Naive thymus-derived CD4-positive, alpha-beta T cell (primary cell): ENCODE data around the gene PDE4D. TPM values are rescaled to one million over a fixed set of nuclear protein-coding genes. Genes with fewer than 3 reads are reported as not detected.
A peak's percentile ranks its signal among the peaks of the same experiment; 100 is the strongest.

Experiments used
- ATAC-seq: fragments of 150-1000 bp; cut with Tn5 transposase; 2 replicates; pipeline ENCODE4 v1.10.0; 2021; ENCODE audit warnings: mild to moderate bottlenecking, moderate library complexity
- CTCF ChIA-PET: fragments of 350-600 bp; sonication (Branson Sonifier 250); formaldehyde crosslinking; loops from one replicate; lab custom pipeline; 2021; ENCODE audit warnings: antibody characterized with exemption; lab: Charles Lee
- POLR2A ChIA-PET: fragments of 350-600 bp; sonication (Branson Sonifier 250); formaldehyde crosslinking; loops from one replicate; lab custom pipeline; 2021; ENCODE audit warnings: antibody characterized with exemption, inconsistent platforms; lab: Charles Lee
- DNase-seq, 9 donors: peaks; one replicate each; pipeline versions ENCODE4 v3.0.0 to v3.0.0-alpha.2; 2020 to 2022; ENCODE audit warnings: mixed read lengths in 1 of 9
- H3K27ac ChIP-seq: one replicate; pipeline ENCODE4 v1.7.0; 2013; ENCODE audit warnings: mild to moderate bottlenecking, low read depth, low read length, moderate library complexity
- H3K27me3 ChIP-seq, 2 donors: one replicate each; pipeline ENCODE4 v1.7.0; 2013; ENCODE audit warnings: low read length in 2 of 2, mild to moderate bottlenecking in 2 of 2, moderate library complexity in 2 of 2; ENCODE audit not compliant: control insufficient read depth in 2 of 2, insufficient read depth in 2 of 2
- H3K36me3 ChIP-seq, 3 experiments: 1 replicate in 2 of 3; 2 replicates in 1 of 3; pipeline ENCODE4 v1.7.0; 2013; ENCODE audit warnings: low read length in 3 of 3, mild to moderate bottlenecking in 3 of 3, moderate library complexity in 1 of 3; ENCODE audit not compliant: insufficient read depth in 3 of 3, control insufficient read depth in 2 of 3
- H3K4me1 ChIP-seq, 2 donors: one replicate each; pipeline ENCODE4 v1.7.0; 2013; ENCODE audit warnings: low read length in 2 of 2, mild to moderate bottlenecking in 2 of 2, moderate library complexity in 1 of 2; ENCODE audit not compliant: control insufficient read depth in 2 of 2, insufficient read depth in 2 of 2
- H3K4me3 ChIP-seq: 2 replicates; pipeline ENCODE4 v1.7.0; 2013; ENCODE audit warnings: mild to moderate bottlenecking, low read length
- H3K9me3 ChIP-seq, 3 experiments: 1 replicate in 2 of 3; 2 replicates in 1 of 3; pipeline ENCODE4 v1.7.0; 2013; ENCODE audit warnings: low read length in 3 of 3; ENCODE audit not compliant: control insufficient read depth in 2 of 3
- H3K27ac Mint-ChIP-seq, 9 donors: one replicate each; pipeline ENCODE4 v1.8.0; 2020 to 2022; ENCODE audit warnings: mixed read lengths in 9 of 9, mild to moderate bottlenecking in 8 of 9, moderate library complexity in 5 of 9, inconsistent platforms in 2 of 9
- H3K27me3 Mint-ChIP-seq, 5 donors: one replicate each; pipeline ENCODE4 v1.8.0; 2021 to 2022; ENCODE audit warnings: mixed read lengths in 5 of 5, mild to moderate bottlenecking in 1 of 5
- H3K36me3 Mint-ChIP-seq, 5 donors: one replicate each; pipeline ENCODE4 v1.8.0; 2020 to 2022; ENCODE audit warnings: mixed read lengths in 5 of 5, mild to moderate bottlenecking in 3 of 5, inconsistent platforms in 1 of 5
- H3K4me1 Mint-ChIP-seq, 7 donors: one replicate each; pipeline ENCODE4 v1.8.0; 2020 to 2022; ENCODE audit warnings: mixed read lengths in 7 of 7, mild to moderate bottlenecking in 3 of 7, inconsistent platforms in 1 of 7
- H3K4me3 Mint-ChIP-seq, 10 donors: one replicate each; pipeline ENCODE4 v1.8.0; 2020 to 2022; ENCODE audit warnings: mild to moderate bottlenecking in 10 of 10, mixed read lengths in 10 of 10, moderate library complexity in 6 of 10, inconsistent platforms in 2 of 10
- H3K9me3 Mint-ChIP-seq, 11 donors: one replicate each; pipeline ENCODE4 v1.8.0; 2020 to 2022; ENCODE audit warnings: mixed read lengths in 11 of 11, mild to moderate bottlenecking in 4 of 11, inconsistent platforms in 1 of 11, moderate library complexity in 1 of 11
- intact Hi-C, 2 donors: fragments of 100-400 bp; cut with micrococcal nuclease; formaldehyde crosslinking; loops; one replicate each; pipeline ENCODE4 v1.15.1; 2023
- polyA plus RNA-seq, 2 donors: library from polyadenylated mRNA; unstranded; fragments of 300-500 nt; fragmentation: Illumina TruSeq; gene quantifications; one replicate each; pipeline ENCODE4 v1.2.3, GENCODE V29; 2021
- total RNA-seq, 6 experiments: library from RNA in 5 of 6; stranded (reverse) in 5 of 6; gene quantifications; 1 replicate in 5 of 6; 2 replicates in 1 of 6; pipeline ENCODE4 v1.2.3 and lab custom pipeline; 2021 to 2026

The PDE4D gene
- total and polyA plus RNA-seq, 7 experiments from 2014 or later, result 4.9 to 102 (median 38.8) TPM

GRCh38 chr5:59769832-59770231, 123.7 kb downstream of the PDE4D start:
- peaks cover 0 to 24% (median 9%) of the 10 kb centered on the region in 7 donors for H3K4me1 Mint-ChIP-seq
- CTCF ChIA-PET, result interaction anchor here (1.1 kb wide), 1 partner anchor 13 kb away, joined by 3 read pairs; no protein-coding TSS in a partner anchor
- intact Hi-C loops, result loop anchor here in 1 of 2 donors (2.0 kb wide), 1 partner anchor 21 kb away; no protein-coding TSS in a partner anchor

GRCh38 chr5:59769041-59769360, 124.5 kb downstream of the PDE4D start:
- POLR2A ChIA-PET, result no interaction called here
- intact Hi-C loops, result loop anchor here in 1 of 2 donors (2.0 kb wide), 1 partner anchor 22 kb away; no protein-coding TSS in a partner anchor
- H3K27ac ChIP-seq, result no peak overlapping the region
- peaks cover 0 to 3% of the 10 kb centered on the region in 2 donors for H3K27me3 ChIP-seq
- CTCF ChIA-PET, result interaction anchor here (1.1 kb wide), 1 partner anchor 12 kb away, joined by 3 read pairs; no protein-coding TSS in a partner anchor
- Mint-ChIP-seq H3K27me3 (peaks cover 34 to 61% (median 35%) of the 10 kb centered on the region in 5 donors), H3K4me3 (peak overlapping the region in 8 of 10 donors; percentile 15 to 85 (median 72)), H3K4me1 (peaks cover 0 to 24% (median 9%) of the 10 kb centered on the region in 7 donors), H3K36me3 (no peaks in the 10 kb centered on the region), H3K9me3 (peaks cover 0 to 3% (median 0%) of the 10 kb centered on the region in 11 donors), H3K27ac (no peak overlapping the region)
- peaks cover 0 to 3% of the 10 kb centered on the region in 2 donors for H3K4me1 ChIP-seq
- DNase-seq, result no peak
- no peak for ATAC-seq
- H3K4me3 ChIP-seq, result no peak overlapping the region
- no peaks in the 10 kb centered on the region for H3K36me3 ChIP-seq
- no peaks in the 10 kb centered on the region for H3K9me3 ChIP-seq

More at GRCh38 chr5:59769832-59770231, 123.7 kb downstream of the PDE4D start:
- POLR2A ChIA-PET, result no interaction called here
- Mint-ChIP-seq H3K36me3 (no peaks in the 10 kb centered on the region), H3K27me3 (peaks cover 34 to 61% (median 35%) of the 10 kb centered on the region in 5 donors), H3K9me3 (peaks cover 0 to 3% (median 0%) of the 10 kb centered on the region in 11 donors), H3K4me3 (no peak overlapping the region), H3K27ac (no peak overlapping the region)
- no peak for ATAC-seq
- peaks cover 0 to 3% of the 10 kb centered on the region in 2 donors for H3K27me3 ChIP-seq
- DNase-seq, result no peak
- no peaks in the 10 kb centered on the region for H3K36me3 ChIP-seq
- H3K9me3 ChIP-seq, result no peaks in the 10 kb centered on the region
- H3K27ac ChIP-seq, result no peak overlapping the region
- H3K4me3 ChIP-seq, result no peak overlapping the region
- peaks cover 0 to 3% of the 10 kb centered on the region in 2 donors for H3K4me1 ChIP-seq

- Mint-ChIP-seq H3K4me1 (peaks cover 0 to 24% (median 9%) of the 10 kb centered on the region in 7 donors), H3K36me3 (no peaks in the 10 kb centered on the region), H3K27me3 (peaks cover 34 to 59% (median 35%) of the 10 kb centered on the region in 5 donors), H3K4me3 (peak overlapping the region; percentile 39 to 85 (median 72)), H3K9me3 (peaks cover 0 to 3% (median 0%) of the 10 kb centered on the region in 11 donors), H3K27ac (peak overlapping the region in 3 of 9 donors; percentile 36 to 51 (median 46))
- no peaks in the 10 kb centered on the region for H3K36me3 ChIP-seq
- H3K4me1 ChIP-seq, result peaks cover 0 to 3% of the 10 kb centered on the region in 2 donors
- POLR2A ChIA-PET, result no interaction called here
- peak; percentile 61 for ATAC-seq
- peak in 3 of 9 donors; percentile 5 to 17 (median 16) for DNase-seq
- H3K27me3 ChIP-seq, result peaks cover 0 to 3% of the 10 kb centered on the region in 2 donors
- CTCF ChIA-PET, result interaction anchor here (1.1 kb wide), 1 partner anchor 11 kb away, joined by 3 read pairs; no protein-coding TSS in a partner anchor
- intact Hi-C loops, result loop anchor here in 1 of 2 donors (2.0 kb wide), 1 partner anchor 22 kb away; no protein-coding TSS in a partner anchor
- H3K27ac ChIP-seq, result peak overlapping the region; percentile 12
- H3K4me3 ChIP-seq, result peak overlapping the region; percentile 29
- no peaks in the 10 kb centered on the region for H3K9me3 ChIP-seq
Observed at GRCh38 chr5:59768152-59769040, 125.1 kb downstream of the PDE4D start.

GRCh38 chr5:59767681-59768151, 125.8 kb downstream of the PDE4D start:
- Histone ChIP-seq H3K27me3 (peaks cover 0 to 3% of the 10 kb centered on the region in 2 donors), H3K4me1 (peaks cover 0 to 3% of the 10 kb centered on the region in 2 donors), H3K36me3 (no peaks in the 10 kb centered on the region), H3K4me3 (no peak overlapping the region), H3K27ac (peak overlapping the region; percentile 12), H3K9me3 (no peaks in the 10 kb centered on the region)
- Mint-ChIP-seq H3K9me3 (peaks cover 0 to 3% (median 0%) of the 10 kb centered on the region in 11 donors), H3K4me3 (peak overlapping the region; percentile 39 to 85 (median 72)), H3K27ac (peak overlapping the region in 2 of 9 donors; percentile 46 to 51), H3K36me3 (no peaks in the 10 kb centered on the region), H3K27me3 (peaks cover 34 to 55% (median 35%) of the 10 kb centered on the region in 5 donors), H3K4me1 (peaks cover 0 to 24% (median 9%) of the 10 kb centered on the region in 7 donors)
- POLR2A ChIA-PET, result no interaction called here
- CTCF ChIA-PET, result no interaction called here
- DNase-seq (no peak), ATAC-seq (no peak)
- intact Hi-C loops, result loop anchor here in 1 of 2 donors (2.0 kb wide), 1 partner anchor 23 kb away; no protein-coding TSS in a partner anchor

GRCh38 chr5:59767211-59767605, 126.3 kb downstream of the PDE4D start:
- Histone ChIP-seq H3K27me3 (peaks cover 0 to 3% of the 10 kb centered on the region in 2 donors), H3K27ac (no peak overlapping the region), H3K4me1 (peaks cover 0 to 3% of the 10 kb centered on the region in 2 donors), H3K9me3 (no peaks in the 10 kb centered on the region), H3K36me3 (no peaks in the 10 kb centered on the region), H3K4me3 (no peak overlapping the region)
- POLR2A ChIA-PET, result no interaction called here
- Mint-ChIP-seq H3K27me3 (peaks cover 34 to 54% (median 35%) of the 10 kb centered on the region in 5 donors), H3K4me1 (peaks cover 0 to 24% (median 9%) of the 10 kb centered on the region in 7 donors), H3K27ac (no peak overlapping the region), H3K9me3 (peaks cover 0 to 3% (median 0%) of the 10 kb centered on the region in 11 donors), H3K4me3 (peak overlapping the region in 5 of 10 donors; percentile 72 to 85 (median 74)), H3K36me3 (no peaks in the 10 kb centered on the region)
- ATAC-seq (no peak), DNase-seq (no peak)
- CTCF ChIA-PET, result no interaction called here
- intact Hi-C loops, result no loop called here

GRCh38 chr5:59766427-59767210, 126.9 kb downstream of the PDE4D start:
- intact Hi-C loops, result no loop called here
- H3K27ac ChIP-seq, result no peak overlapping the region
- DNase-seq, result no peak
- Mint-ChIP-seq H3K9me3 (peaks cover 0 to 3% (median 0%) of the 10 kb centered on the region in 11 donors), H3K27me3 (peaks cover 34 to 53% (median 35%) of the 10 kb centered on the region in 5 donors), H3K36me3 (no peaks in the 10 kb centered on the region), H3K4me1 (peaks cover 0 to 24% (median 9%) of the 10 kb centered on the region in 7 donors), H3K27ac (peak overlapping the region in 1 of 9 donors; percentile 8), H3K4me3 (peak overlapping the region in 3 of 10 donors; percentile 10 to 72 (median 41))
- H3K36me3 ChIP-seq, result no peaks in the 10 kb centered on the region
- no peaks in the 10 kb centered on the region for H3K9me3 ChIP-seq
- ChIA-PET POLR2A (no interaction called here), CTCF (no interaction called here)
- peaks cover 0 to 3% of the 10 kb centered on the region in 2 donors for H3K27me3 ChIP-seq
- H3K4me1 ChIP-seq, result peaks cover 0 to 3% of the 10 kb centered on the region in 2 donors
- ATAC-seq, result no peak
- H3K4me3 ChIP-seq, result no peak overlapping the region
